Activated CD4-positive, alpha-beta T cell treated with anti-CD3 and anti-CD28 coated beads, Interleukin-2, amount 10 ng/mL, durations not matched to agents 24 days and 14 days (primary cell): ENCODE results near the gene SPRTN. TPM values are rescaled to one million over a fixed set of nuclear protein-coding genes. Genes with fewer than 3 reads are reported as not detected.
A peak's percentile ranks its signal among the peaks of the same experiment; 100 is the strongest.

Experiments
- DNase-seq: peaks from one replicate; pipeline ENCODE4 v3.0.0; 2022
- H3K27ac Mint-ChIP-seq: one replicate; pipeline ENCODE4 v1.8.0; 2022; ENCODE audit warnings: mild to moderate bottlenecking, mixed read lengths
- H3K27me3 Mint-ChIP-seq: one replicate; pipeline ENCODE4 v1.8.0; 2022; ENCODE audit warnings: mixed read lengths
- H3K36me3 Mint-ChIP-seq: one replicate; pipeline ENCODE4 v1.8.0; 2022; ENCODE audit warnings: low read depth, mild to moderate bottlenecking, mixed read lengths
- H3K4me1 Mint-ChIP-seq: one replicate; pipeline ENCODE4 v1.8.0; 2021; ENCODE audit warnings: mixed read lengths
- H3K4me3 Mint-ChIP-seq: one replicate; pipeline ENCODE4 v1.8.0; 2022; ENCODE audit warnings: mild to moderate bottlenecking, moderate library complexity, mixed read lengths
- H3K9me3 Mint-ChIP-seq: one replicate; pipeline ENCODE4 v1.8.0; 2021; ENCODE audit warnings: mixed read lengths
- intact Hi-C: fragments of 100-400 bp; cut with micrococcal nuclease; formaldehyde crosslinking; loops from one replicate; pipeline ENCODE4 v1.15.1; 2023
- total RNA-seq: library from RNA; stranded (reverse); gene quantifications from 2 replicates; pipeline ENCODE4 v1.2.3, GENCODE V29; 2022

Gene SPRTN
- total RNA-seq, 1 donor from 2014 or later = 13.3 TPM

GRCh38 chr1:231372501-231372900 is 34.4 kb downstream of the SPRTN start:
- Mint-ChIP-seq H3K36me3 (peaks cover 25% of the 10 kb centered on the region), H3K27me3 (no peaks in the 10 kb centered on the region), H3K4me1 (peaks cover 11% of the 10 kb centered on the region), H3K27ac (no peak overlapping the region), H3K4me3 (no peak overlapping the region), H3K9me3 (no peaks in the 10 kb centered on the region)
- intact Hi-C loops = no loop called here
- DNase-seq = no peak

DNA sequence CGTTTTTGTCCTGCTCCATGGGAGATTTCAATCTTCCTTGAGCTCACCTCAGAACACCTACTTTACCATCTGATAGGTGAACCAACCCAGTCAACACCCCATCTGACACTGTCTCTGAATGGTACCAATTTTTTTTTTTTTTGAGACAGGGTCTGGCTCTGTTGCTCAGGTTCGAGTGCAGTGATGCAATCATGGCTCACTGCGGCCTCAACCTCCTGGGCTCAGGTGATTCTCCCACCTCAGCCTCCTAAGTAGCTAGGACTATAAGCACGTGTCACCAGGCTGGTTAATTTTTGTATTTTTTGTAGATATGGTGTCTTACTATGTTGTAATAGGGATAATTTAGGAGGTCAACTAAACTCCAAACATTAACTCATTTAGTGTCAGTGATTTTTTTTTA is 36.3 kb downstream of the SPRTN start:
- intact Hi-C loops = no loop called here
- Mint-ChIP-seq H3K4me1 (peaks cover 22% of the 10 kb centered on the region), H3K36me3 (peaks cover 16% of the 10 kb centered on the region), H3K9me3 (no peaks in the 10 kb centered on the region), H3K27me3 (no peaks in the 10 kb centered on the region), H3K27ac (no peak overlapping the region), H3K4me3 (no peak overlapping the region)
- DNase-seq = no peak

- intact Hi-C loops = loop anchor here (2.0 kb wide), 2 partner anchors 13 to 85 kb away; no protein-coding TSS in a partner anchor
- no peaks in the 10 kb centered on the region for H3K9me3 Mint-ChIP-seq
- peaks cover 25% of the 10 kb centered on the region for H3K4me1 Mint-ChIP-seq
- H3K4me3 Mint-ChIP-seq = no peak overlapping the region
- H3K27me3 Mint-ChIP-seq = no peaks in the 10 kb centered on the region
- peaks cover 13% of the 10 kb centered on the region for H3K36me3 Mint-ChIP-seq
- H3K27ac Mint-ChIP-seq = no peak overlapping the region
- no peak for DNase-seq
Measured at GRCh38 chr1:231376101-231376500, 38.0 kb downstream of the SPRTN start.

- Mint-ChIP-seq H3K4me1 (peaks cover 28% of the 10 kb centered on the region), H3K27me3 (no peaks in the 10 kb centered on the region), H3K36me3 (peaks cover 8% of the 10 kb centered on the region), H3K27ac (peak overlapping the region; percentile 76), H3K4me3 (peak overlapping the region; percentile 17), H3K9me3 (no peaks in the 10 kb centered on the region)
- intact Hi-C loops = loop anchor here (1.0 to 2.0 kb wide), 5 partner anchors 13 to 151 kb away; partner anchors contain the start of genes EGLN1 and TSNAX
- DNase-seq = peak; percentile 72
Measured at GRCh38 chr1:231376875-231377549, 38.9 kb downstream of the SPRTN start.

DNA sequence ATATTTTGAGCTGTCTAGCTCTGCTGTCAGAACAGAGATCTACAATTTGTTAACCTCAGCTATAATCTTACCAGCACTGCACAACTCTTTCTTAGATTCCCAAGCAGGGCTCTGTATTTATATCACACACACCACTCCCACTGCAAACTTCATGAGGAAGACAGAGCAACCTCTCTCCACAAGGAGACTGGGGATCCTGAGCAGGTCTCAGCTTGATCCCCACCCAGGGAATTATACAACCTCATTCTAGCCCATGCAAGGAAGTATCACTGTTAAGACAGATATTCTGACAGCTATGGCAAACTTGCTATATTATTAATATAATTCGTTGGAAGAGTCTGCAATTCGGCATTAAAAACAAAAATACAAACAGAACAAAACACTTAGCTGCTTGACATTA is 43.6 kb downstream of the SPRTN start:
- no peaks in the 10 kb centered on the region for H3K36me3 Mint-ChIP-seq
- intact Hi-C loops = no loop called here
- no peaks in the 10 kb centered on the region for H3K27me3 Mint-ChIP-seq
- no peak overlapping the region for H3K27ac Mint-ChIP-seq
- DNase-seq = no peak
- H3K4me1 Mint-ChIP-seq = peaks cover 25% of the 10 kb centered on the region
- H3K4me3 Mint-ChIP-seq = no peak overlapping the region
- H3K9me3 Mint-ChIP-seq = no peaks in the 10 kb centered on the region

- Mint-ChIP-seq H3K9me3 (no peaks in the 10 kb centered on the region), H3K4me3 (no peak overlapping the region), H3K27ac (no peak overlapping the region), H3K27me3 (no peaks in the 10 kb centered on the region), H3K36me3 (no peaks in the 10 kb centered on the region), H3K4me1 (peaks cover 21% of the 10 kb centered on the region)
- intact Hi-C loops = no loop called here
- no peak for DNase-seq
Measured at GRCh38 chr1:231382426-231382825, 44.3 kb downstream of the SPRTN start.

DNA sequence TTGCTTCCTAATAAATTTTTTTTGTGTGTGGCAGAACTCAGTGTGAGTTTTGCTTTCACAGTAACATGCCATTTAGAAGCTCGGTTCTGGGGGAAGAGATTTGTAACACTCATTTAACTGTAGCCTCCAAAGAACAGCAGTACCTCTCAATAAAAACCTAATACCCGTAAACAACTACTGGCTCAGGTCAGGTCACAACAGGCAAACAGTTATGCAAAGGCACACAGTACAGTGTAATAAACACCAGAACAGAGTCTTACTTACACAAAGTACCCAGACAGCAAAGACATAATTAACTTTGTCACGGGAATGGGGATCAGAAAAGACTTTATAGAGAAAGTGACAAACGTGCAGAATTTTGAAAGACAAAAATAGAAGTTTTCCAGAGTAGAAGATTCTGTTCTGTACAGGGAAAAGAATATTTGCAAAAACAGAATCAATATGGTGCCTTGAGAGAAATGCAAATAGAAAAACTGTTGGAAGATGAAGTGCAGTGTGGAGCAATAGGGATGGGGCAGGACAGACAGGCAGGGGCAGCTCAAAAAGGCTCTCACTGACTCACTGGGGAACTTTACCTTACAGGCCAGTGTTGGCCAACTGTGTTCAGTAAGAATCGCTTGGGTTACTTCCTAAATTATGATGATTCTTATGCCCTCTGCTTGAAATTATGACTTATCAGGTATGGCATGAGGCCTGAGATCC is 45.2 kb downstream of the SPRTN start:
- H3K27me3 Mint-ChIP-seq = no peaks in the 10 kb centered on the region
- H3K4me1 Mint-ChIP-seq = peaks cover 22% of the 10 kb centered on the region
- intact Hi-C loops = no loop called here
- peaks cover 6% of the 10 kb centered on the region for H3K36me3 Mint-ChIP-seq
- no peak overlapping the region for H3K4me3 Mint-ChIP-seq
- no peaks in the 10 kb centered on the region for H3K9me3 Mint-ChIP-seq
- DNase-seq = no peak
- H3K27ac Mint-ChIP-seq = no peak overlapping the region

DNA sequence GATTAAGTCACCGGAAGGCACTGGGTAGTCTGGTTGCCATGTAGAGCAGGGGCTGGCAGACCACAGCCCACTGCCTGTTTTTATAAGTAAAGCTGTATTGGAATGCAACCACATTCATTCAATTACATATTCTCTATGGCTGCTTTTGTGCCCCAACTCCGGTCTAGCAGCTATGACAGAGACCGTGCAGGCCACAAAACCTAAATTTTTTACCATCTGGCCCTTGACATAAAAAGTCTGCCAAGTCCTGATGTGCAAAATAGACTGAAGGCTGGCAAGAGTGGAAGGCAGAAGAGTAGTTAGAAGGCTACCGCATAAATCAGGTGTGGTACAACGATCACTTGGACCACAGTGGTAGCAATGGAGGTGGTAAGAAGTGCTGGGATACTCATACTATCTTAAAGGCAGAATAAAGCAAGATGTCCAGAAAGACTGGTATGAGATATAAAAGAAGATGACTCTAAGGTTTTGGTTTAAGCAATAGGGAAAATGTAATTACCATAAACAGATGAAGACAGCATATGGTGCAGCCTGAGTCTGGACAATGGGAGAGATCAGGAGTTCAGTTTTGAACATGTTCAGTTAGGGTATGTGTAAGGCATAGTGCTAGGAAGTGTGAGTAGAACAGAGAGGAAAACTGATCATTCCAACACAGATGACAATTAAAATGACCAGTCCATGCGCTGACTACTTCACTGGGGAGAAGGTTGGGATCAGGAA is 46.8 kb downstream of the SPRTN start:
- Mint-ChIP-seq H3K9me3 (no peaks in the 10 kb centered on the region), H3K4me1 (peaks cover 22% of the 10 kb centered on the region), H3K27ac (no peak overlapping the region), H3K36me3 (peaks cover 6% of the 10 kb centered on the region), H3K4me3 (no peak overlapping the region), H3K27me3 (no peaks in the 10 kb centered on the region)
- no peak for DNase-seq
- intact Hi-C loops = no loop called here

DNA sequence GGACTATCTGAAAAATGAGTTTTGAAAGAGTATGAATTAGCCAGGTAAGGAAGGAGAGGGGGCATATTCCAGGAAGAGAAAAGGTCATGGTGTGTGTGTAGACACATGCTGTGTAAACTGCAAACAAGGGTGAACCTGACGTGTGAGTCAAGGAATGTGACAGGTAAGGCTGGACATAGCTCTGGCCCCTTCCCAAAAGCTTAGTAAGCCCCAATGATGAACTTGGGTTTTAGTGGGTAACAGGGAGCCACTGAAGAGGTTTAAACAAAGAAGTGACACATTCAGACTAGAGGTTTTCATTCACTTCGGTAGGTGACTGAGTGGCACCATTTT is 47.3 kb downstream of the SPRTN start:
- peaks cover 9% of the 10 kb centered on the region for H3K36me3 Mint-ChIP-seq
- DNase-seq = no peak
- intact Hi-C loops = no loop called here
- H3K4me3 Mint-ChIP-seq = no peak overlapping the region
- H3K27me3 Mint-ChIP-seq = no peaks in the 10 kb centered on the region
- H3K27ac Mint-ChIP-seq = no peak overlapping the region
- H3K9me3 Mint-ChIP-seq = no peaks in the 10 kb centered on the region
- peaks cover 26% of the 10 kb centered on the region for H3K4me1 Mint-ChIP-seq

DNA sequence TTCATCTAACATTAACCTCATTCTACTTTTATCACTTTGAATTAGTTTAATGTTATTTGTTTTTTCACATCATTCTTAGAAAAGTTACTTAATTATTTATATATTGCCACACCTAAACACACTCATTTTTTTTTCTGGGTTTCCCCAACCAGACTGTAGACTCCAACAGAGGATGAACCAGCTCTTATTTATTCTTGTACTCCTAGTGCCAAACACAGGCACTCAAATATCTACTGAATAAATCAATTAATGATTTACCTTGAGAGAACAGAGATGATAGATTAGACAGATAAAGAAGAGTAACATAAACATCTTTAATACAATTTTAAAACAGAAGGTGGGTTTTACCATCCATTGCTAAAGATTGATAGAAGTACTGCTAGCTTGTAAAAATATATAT is 48.4 kb downstream of the SPRTN start:
- DNase-seq = no peak
- no peaks in the 10 kb centered on the region for H3K9me3 Mint-ChIP-seq
- H3K27ac Mint-ChIP-seq = no peak overlapping the region
- H3K27me3 Mint-ChIP-seq = no peaks in the 10 kb centered on the region
- peaks cover 10% of the 10 kb centered on the region for H3K36me3 Mint-ChIP-seq
- intact Hi-C loops = no loop called here
- no peak overlapping the region for H3K4me3 Mint-ChIP-seq
- H3K4me1 Mint-ChIP-seq = peaks cover 32% of the 10 kb centered on the region

DNA sequence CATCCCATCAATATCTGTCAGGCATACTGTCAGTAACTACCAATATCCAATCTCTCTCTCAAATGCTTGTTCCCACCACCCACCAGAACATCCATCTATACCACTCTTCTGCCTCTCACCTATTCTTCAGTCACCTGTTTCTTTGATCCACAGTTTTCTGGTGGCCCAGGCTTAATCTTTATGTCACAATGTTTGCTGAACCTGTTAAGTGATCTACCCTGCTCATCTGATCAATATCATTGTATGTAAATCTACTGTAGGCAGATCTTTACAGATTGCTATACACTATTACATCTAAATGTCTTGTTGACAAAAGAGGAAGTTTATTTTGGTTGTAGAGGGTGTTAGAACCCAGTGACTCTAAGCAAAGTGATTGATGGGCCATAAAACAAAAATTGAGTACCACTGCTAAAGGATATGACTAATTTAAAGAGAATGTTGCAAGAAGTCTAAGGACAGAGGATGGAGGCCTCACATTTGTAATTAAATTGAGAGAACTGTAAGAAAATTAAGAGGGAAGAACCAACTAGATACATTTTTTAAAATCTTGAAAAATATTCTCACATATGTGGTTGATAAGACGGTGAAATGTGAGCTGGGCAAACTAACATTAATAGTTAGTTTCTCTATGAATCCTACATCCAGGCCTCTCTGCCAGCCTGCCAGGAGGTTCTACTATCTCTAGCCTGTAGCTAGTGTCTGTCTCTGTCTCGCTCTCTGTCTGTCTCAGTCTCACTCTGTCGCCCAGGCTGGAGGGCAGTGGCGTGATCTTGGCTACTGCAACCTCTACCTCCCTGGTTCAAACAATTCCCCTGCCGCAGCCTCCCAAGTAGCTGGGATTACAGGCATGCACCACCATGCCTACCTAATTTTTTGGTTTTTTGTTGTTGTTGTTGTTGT is 49.9 kb downstream of the SPRTN start:
- intact Hi-C loops = no loop called here
- Mint-ChIP-seq H3K27ac (peak overlapping the region; percentile 50), H3K4me3 (no peak overlapping the region)

DNA sequence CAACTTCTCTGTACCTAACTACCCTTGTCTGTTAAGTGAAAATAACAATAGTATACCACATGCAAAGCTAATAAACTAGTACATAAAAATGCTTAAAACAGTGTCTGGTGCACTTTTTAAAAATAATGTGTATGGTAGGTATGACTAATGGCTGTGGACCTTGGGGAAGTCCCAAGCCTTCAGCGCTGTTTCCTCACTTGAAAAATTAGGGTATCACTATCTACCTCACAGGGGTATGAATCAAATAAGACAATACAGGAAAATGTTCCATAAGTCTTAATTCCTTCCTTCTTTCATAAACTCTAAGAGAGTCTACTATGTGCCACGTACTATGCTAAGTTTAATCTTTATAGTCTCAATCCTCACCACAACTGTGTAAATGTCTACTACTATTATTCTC is 52.0 kb downstream of the SPRTN start:
- intact Hi-C loops = loop anchor here (1.0 kb wide), 1 partner anchor 13 kb away; no protein-coding TSS in a partner anchor

More for the DNA sequence above, 49.9 kb downstream of the SPRTN start:
- DNase-seq = no peak
- H3K9me3 Mint-ChIP-seq = no peaks in the 10 kb centered on the region
- peaks cover 35% of the 10 kb centered on the region for H3K4me1 Mint-ChIP-seq
- H3K27me3 Mint-ChIP-seq = no peaks in the 10 kb centered on the region
- peaks cover 13% of the 10 kb centered on the region for H3K36me3 Mint-ChIP-seq

DNA sequence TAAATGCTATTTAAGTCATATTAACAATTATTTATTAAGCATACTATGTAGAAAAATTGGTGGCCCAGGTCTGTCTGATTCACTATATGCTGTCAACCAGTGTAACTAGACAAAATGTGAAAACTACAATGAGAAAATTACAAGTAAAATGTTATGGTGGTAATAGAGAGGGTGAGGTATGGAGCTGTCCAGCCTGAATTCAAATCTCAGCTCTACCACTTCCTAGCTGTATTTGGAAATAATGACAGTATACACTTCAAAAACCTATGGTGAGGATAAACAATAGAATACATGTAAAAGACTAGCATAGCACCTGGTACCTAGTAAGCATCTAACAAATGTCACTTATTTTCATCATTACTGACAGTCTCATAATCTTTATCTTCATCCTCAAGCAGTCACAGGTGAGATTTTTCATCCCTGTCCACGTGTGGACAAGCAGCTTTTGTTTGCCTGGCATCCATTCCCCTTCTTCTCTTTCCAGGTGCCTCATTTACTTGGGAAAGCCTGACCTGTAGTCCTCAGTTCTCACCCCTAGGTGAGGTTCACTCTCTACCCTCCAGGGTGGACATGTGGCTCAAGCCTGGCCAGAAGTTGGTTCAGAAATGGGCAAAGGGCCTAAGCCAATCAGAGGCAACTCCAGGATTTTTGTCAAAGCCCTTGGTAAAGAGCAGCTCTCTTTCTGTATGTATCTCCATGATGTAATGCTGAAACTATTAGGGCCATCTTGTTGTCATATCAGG is 54.5 kb downstream of the SPRTN start:
- H3K27me3 Mint-ChIP-seq = no peaks in the 10 kb centered on the region
- peaks cover 17% of the 10 kb centered on the region for H3K36me3 Mint-ChIP-seq
- H3K4me3 Mint-ChIP-seq = no peak overlapping the region
- no peak for DNase-seq
- intact Hi-C loops = no loop called here
- H3K9me3 Mint-ChIP-seq = no peaks in the 10 kb centered on the region
- peaks cover 42% of the 10 kb centered on the region for H3K4me1 Mint-ChIP-seq
- H3K27ac Mint-ChIP-seq = no peak overlapping the region

More for the DNA sequence above, 52.0 kb downstream of the SPRTN start:
- Mint-ChIP-seq H3K4me1 (peaks cover 35% of the 10 kb centered on the region), H3K36me3 (peaks cover 13% of the 10 kb centered on the region), H3K4me3 (peak overlapping the region; percentile 39), H3K27me3 (no peaks in the 10 kb centered on the region), H3K27ac (peak overlapping the region; percentile 50), H3K9me3 (no peaks in the 10 kb centered on the region)
- DNase-seq = no peak
